ENCODE results near the gene DACT2.
"Not testable (repeated sequence)": the region's sequence is repeated elsewhere in the genome, so short reads cannot be mapped to it uniquely, and the experiment has no call there.

Gene DACT2

GRCh38 chr6:168319279-168320111, at the start of gene DACT2:
Gene DACT2, minus strand, starts transcription at chr6:168319777. Its CDS starts 144 bp downstream, at chr6:168319633.
- no peak for DNase-seq (ENCODE audit: low read depth)

- no peak for DNase-seq (ENCODE audit: low read depth)
These were observed 49.4 kb upstream of the DACT2 start for GRCh38 chr6:168368936-168369335.

- no peak for DNase-seq (ENCODE audit: low read depth)
These were observed 48.7 kb upstream of the DACT2 start for GRCh38 chr6:168368066-168368820.

- no peak for DNase-seq (ENCODE audit: low read depth)
These were observed 47.7 kb upstream of the DACT2 start for GRCh38 chr6:168367285-168367751.

- no peak for DNase-seq (ENCODE audit: low read depth)
These were observed 46.9 kb upstream of the DACT2 start for GRCh38 chr6:168366473-168366872.

- no peak for DNase-seq (ENCODE audit: low read depth)
These were observed 46.0 kb upstream of the DACT2 start for GRCh38 chr6:168365422-168366165.

- DNase-seq (ENCODE audit: low read depth), result no peak
These were observed 45.3 kb upstream of the DACT2 start for GRCh38 chr6:168364793-168365421.

- no peak for DNase-seq (ENCODE audit: low read depth)
These were observed 44.5 kb upstream of the DACT2 start for GRCh38 chr6:168363811-168364792.

GRCh38 chr6:168363302-168363701, 43.7 kb upstream of the DACT2 start:
- no peak for DNase-seq (ENCODE audit: low read depth)

- no peak for DNase-seq (ENCODE audit: low read depth)
These were observed 42.9 kb upstream of the DACT2 start for GRCh38 chr6:168362276-168362990.

- no peak for DNase-seq (ENCODE audit: low read depth)
These were observed 42.2 kb upstream of the DACT2 start for GRCh38 chr6:168361766-168362165.

- no peak for DNase-seq (ENCODE audit: low read depth)
These were observed 40.2 kb upstream of the DACT2 start for GRCh38 chr6:168359794-168360193.

GRCh38 chr6:168358842-168359420, 39.4 kb upstream of the DACT2 start:
- no peak for DNase-seq (ENCODE audit: low read depth)

- not testable (repeated sequence) for DNase-seq (ENCODE audit: low read depth)
These were observed 37.3 kb upstream of the DACT2 start for GRCh38 chr6:168356872-168357271.

GRCh38 chr6:168355716-168356522, 36.3 kb upstream of the DACT2 start:
- DNase-seq (ENCODE audit: low read depth), result no peak

- DNase-seq (ENCODE audit: low read depth), result no peak
These were observed 34.8 kb upstream of the DACT2 start for GRCh38 chr6:168354338-168354737.

- no peak for DNase-seq (ENCODE audit: low read depth)
These were observed 33.5 kb upstream of the DACT2 start for GRCh38 chr6:168353041-168353440.

GRCh38 chr6:168352096-168352495, 32.5 kb upstream of the DACT2 start:
- DNase-seq (ENCODE audit: low read depth), result no peak

- DNase-seq (ENCODE audit: low read depth), result no peak
These were observed 30.2 kb upstream of the DACT2 start for GRCh38 chr6:168349718-168350210.
